PC-9 (cell line): ENCODE results near the gene SLC25A42.

Experiments
- CTCF ChIP-seq: fragments of 200-600 bp; sonication (generic); conservative IDR thresholded peaks from 2 replicates; pipeline ENCODE4 v1.6.1; 2017; ENCODE audit warnings: mixed run types, antibody characterized with exemption, mild to moderate bottlenecking, moderate library complexity
- EZH2 ChIP-seq: fragments of 200-600 bp; sonication (generic); IDR thresholded peaks from 2 replicates; pipeline ENCODE4 v1.8.0; 2017; ENCODE audit warnings: antibody characterized with exemption, low read depth

- TF ChIP-seq EZH2 (no peak), CTCF (no peak)
These were observed 15.8 kb downstream of the SLC25A42 start for GRCh38 chr19:19079571-19079970.
